ENCODE data around the gene RNF208. TPM values are rescaled to one million over a fixed set of nuclear protein-coding genes. Genes with fewer than 3 reads are reported as not detected.

Gene RNF208
- polyA plus RNA-seq, 1 of the 3 experiments (the other 2 are of a cell fraction) = 2.7 TPM

DNA sequence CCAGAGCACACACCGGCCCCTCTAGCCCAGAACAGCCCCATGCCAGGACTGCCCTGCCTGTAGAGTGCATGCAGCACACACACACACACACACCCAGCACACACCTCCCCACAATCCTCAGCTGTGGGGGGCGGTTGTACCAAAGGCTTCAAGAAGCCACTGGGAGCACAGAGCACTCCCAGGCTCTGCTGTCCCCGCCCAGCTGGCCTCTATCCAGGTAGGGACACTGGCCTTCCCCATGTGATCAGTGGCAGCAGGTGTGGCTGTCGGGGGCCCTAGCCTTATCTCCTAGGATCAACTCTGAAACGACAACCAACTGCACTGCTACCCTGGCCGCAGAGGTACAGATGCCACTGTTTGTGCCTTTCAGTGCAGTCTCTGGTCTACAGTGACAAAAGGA is 35.7 kb downstream of the RNF208 start:
- no peak overlapping the region for H3K9ac ChIP-seq
- no peaks in the 10 kb centered on the region for H3K9me2 ChIP-seq
- WGBS (ENCODE audit: low lambda C conversion rate) = 53% methylated on average over 3 of the region's 6 CpGs
- H3K79me2 ChIP-seq (ENCODE audit: insufficient read depth) = peaks cover 47% of the 10 kb centered on the region
- peaks cover 22% of the 10 kb centered on the region for H4K20me1 ChIP-seq (ENCODE audit: insufficient read depth)
- H3K4me2 ChIP-seq = peak overlapping the region; percentile 99
- peaks cover 16% of the 10 kb centered on the region for H3F3A ChIP-seq (replicated peaks; ENCODE audit: insufficient read depth)
- H3K27ac ChIP-seq (ENCODE audit: low read depth in 2 of 2, low read length in 1 of 2) = no peak overlapping the region
- ChIA-PET POLR2A (no interaction called here), CTCF (interaction anchor here (1.4 to 3.5 kb wide), 2 partner anchors 14 to 50 kb away, joined by 4 to 24 read pairs; partner anchors contain the start of genes LRRC26 and TMEM210)
- H3K9me3 ChIP-seq = no peaks in the 10 kb centered on the region
- H2AFZ ChIP-seq (ENCODE audit: low read depth) = no peak overlapping the region
- H3K4me1 ChIP-seq (ENCODE audit: control insufficient read depth in 1 of 2, insufficient read depth in 2 of 2, low read depth in 1 of 2, low read length in 1 of 2) = peaks cover 12 to 35% of the 10 kb centered on the region in 2 experiments; a peak in 3 of 4 replicates
- peaks cover 3 to 53% of the 10 kb centered on the region in 2 experiments for H3K36me3 ChIP-seq (replicated peaks in 1 of 2; ENCODE audit: control insufficient read depth in 1 of 2, insufficient read depth in 2 of 2, low read length in 1 of 2)
- no peak for DNase-seq
- TF ChIP-seq TEAD4 (IDR thresholded peaks at IDR 0.05; ENCODE audit: borderline replicate concordance, insufficient read depth) (no peak), REST (IDR thresholded peaks at IDR 0.05; ENCODE audit: low read depth, low read length) (no peak), EZH2phosphoT487 (IDR thresholded peaks at IDR 0.05; ENCODE audit: borderline replicate concordance, low read depth) (no peak), RXRA (IDR thresholded peaks at IDR 0.05; ENCODE audit: borderline replicate concordance, low read depth) (no peak), RFX5 (IDR thresholded peaks at IDR 0.05; ENCODE audit: low read length) (no peak), TCF12 (IDR thresholded peaks at IDR 0.05) (no peak), NRF1 (IDR thresholded peaks at IDR 0.05; ENCODE audit: low read depth, low read length) (no peak), CTCF (IDR thresholded peaks at IDR 0.05) (no peak), USF2 (IDR thresholded peaks at IDR 0.05; ENCODE audit: borderline replicate concordance, low read depth, low read length) (no peak), JUND (IDR thresholded peaks at IDR 0.05) (no peak), NFIC (IDR thresholded peaks at IDR 0.05; ENCODE audit: borderline replicate concordance) (no peak), EP300 (IDR thresholded peaks at IDR 0.05; ENCODE audit: borderline replicate concordance in 1 of 2, low read depth in 1 of 2, low read length in 1 of 2) (no peak), POLR2AphosphoS5 (IDR thresholded peaks at IDR 0.05; ENCODE audit: low read depth, low read length) (no peak), RCOR1 (IDR thresholded peaks at IDR 0.05; ENCODE audit: low read length) (no peak), SIN3A (IDR thresholded peaks at IDR 0.05; ENCODE audit: borderline replicate concordance, low read depth, low read length) (no peak), MEF2A (IDR thresholded peaks at IDR 0.05; ENCODE audit: borderline replicate concordance, low read depth) (no peak), FOXM1 (IDR thresholded peaks at IDR 0.05; ENCODE audit: low read depth) (no peak), RAD21 (IDR thresholded peaks at IDR 0.05; ENCODE audit: low read length) (no peak)
- no peaks in the 10 kb centered on the region for H3K27me3 ChIP-seq (ENCODE audit: insufficient read depth)
- no peak overlapping the region for H3K4me3 ChIP-seq (ENCODE audit: low read depth in 2 of 2, low read length in 1 of 2)

Data from SK-N-SH (cell line).